Tibial nerve (tissue), 4 donors: ENCODE results near the gene KAZN.

Experiments used
- EP300 ChIP-seq, 2 donors: sonication (generic); formaldehyde crosslinking; IDR thresholded peaks; one replicate each; pipeline ENCODE4 v1.6.1; 2017; ENCODE audit warnings: antibody characterized with exemption in 2 of 2, mild to moderate bottlenecking in 1 of 2
- TF ChIP-seq, protein P1 (sequence below), 5 experiments: fragments of 200-600 bp in 3 of 5; fragments of 450-650 bp in 2 of 5; sonication (generic) in 3 of 5; IDR thresholded peaks; one replicate each; pipeline ENCODE4 v1.5.1; 2016 to 2019; ENCODE audit warnings: antibody characterized with exemption in 5 of 5, mild to moderate bottlenecking in 3 of 5, moderate library complexity in 2 of 5

DNA sequence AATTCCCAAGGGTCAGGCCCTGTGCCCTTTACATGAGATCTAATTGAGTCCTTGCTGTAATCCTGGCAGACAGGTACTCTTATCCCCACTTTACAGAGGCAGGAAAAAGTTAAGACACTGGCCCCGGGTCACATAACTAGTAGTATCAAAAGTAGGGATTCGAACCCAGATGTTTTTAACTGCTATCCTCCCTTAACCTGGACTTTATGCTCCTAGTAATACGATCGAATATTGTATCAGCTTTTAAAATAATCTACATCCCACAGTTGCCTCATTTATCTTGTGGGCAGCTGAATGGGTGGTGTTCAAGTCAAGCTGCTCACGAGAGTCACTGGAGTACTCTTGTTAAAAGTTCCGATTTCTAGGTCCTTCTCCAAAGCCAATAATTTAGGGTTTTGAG, 529.6 kb downstream of the KAZN start:
- TF ChIP-seq, protein P1, sequence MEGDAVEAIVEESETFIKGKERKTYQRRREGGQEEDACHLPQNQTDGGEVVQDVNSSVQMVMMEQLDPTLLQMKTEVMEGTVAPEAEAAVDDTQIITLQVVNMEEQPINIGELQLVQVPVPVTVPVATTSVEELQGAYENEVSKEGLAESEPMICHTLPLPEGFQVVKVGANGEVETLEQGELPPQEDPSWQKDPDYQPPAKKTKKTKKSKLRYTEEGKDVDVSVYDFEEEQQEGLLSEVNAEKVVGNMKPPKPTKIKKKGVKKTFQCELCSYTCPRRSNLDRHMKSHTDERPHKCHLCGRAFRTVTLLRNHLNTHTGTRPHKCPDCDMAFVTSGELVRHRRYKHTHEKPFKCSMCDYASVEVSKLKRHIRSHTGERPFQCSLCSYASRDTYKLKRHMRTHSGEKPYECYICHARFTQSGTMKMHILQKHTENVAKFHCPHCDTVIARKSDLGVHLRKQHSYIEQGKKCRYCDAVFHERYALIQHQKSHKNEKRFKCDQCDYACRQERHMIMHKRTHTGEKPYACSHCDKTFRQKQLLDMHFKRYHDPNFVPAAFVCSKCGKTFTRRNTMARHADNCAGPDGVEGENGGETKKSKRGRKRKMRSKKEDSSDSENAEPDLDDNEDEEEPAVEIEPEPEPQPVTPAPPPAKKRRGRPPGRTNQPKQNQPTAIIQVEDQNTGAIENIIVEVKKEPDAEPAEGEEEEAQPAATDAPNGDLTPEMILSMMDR (IDR thresholded peaks at IDR 0.05) = no peak
- TF ChIP-seq EP300 (IDR thresholded peaks at IDR 0.05) = no peak
